GM19240 (cell line): ENCODE measurements around the gene ITPKC.

ENCODE experiments used
- DNase-seq: peaks from one replicate; pipeline ENCODE4 v3.0.0; 2011; ENCODE audit warnings: low spot score; ENCODE audit not compliant: insufficient read length

Gene ITPKC

DNA sequence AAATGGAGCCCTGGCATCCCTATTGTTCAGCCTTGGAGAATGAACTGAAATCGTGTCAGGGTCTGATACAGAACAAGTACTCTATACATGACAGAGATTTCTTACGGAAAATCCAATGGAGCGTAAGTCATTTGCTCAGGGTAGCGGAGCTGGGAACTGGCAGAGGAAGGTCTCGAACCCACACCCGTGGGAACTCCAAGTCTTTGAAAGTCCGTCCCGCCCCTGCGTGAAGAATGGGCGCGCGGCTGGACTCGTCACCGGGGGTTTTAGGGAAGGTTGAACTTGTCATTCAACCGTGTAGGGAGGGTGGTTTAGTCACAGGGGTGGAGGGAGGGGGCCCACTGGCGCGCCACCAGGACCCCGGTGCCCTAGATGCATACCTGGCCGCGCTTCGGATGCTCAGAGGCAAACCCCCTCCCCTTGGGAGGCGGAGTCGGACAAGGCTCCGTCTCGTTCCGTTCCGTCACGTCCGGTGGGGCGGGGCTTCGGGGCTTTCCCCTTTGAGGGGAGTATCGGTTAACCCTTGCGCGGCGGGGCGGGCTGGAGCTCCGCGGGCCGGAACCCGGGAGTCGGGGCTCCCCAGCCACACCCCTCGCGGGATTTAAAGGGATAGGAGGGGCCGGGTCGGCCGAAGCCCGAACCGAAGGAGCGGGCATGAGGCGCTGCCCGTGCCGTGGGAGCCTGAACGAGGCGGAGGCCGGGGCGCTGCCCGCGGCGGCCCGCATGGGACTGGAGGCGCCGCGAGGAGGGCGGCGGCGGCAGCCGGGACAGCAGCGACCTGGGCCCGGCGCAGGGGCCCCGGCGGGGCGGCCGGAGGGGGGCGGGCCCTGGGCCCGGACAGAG lies at the start of gene ITPKC, which contains the start of gene COQ8B:
ITPKC (plus strand) TSS at position 631 of the 843 bp plus-strand sequence; CDS start at position 655, 24 bp downstream.
COQ8B (minus strand) TSS at position 405 of the 843 bp plus-strand sequence. CDS start 2,254 bp downstream, outside the sequence.
- peak; percentile 98 for DNase-seq

GRCh38 chr19:40667602-40668001 lies 49.3 kb upstream of the ITPKC start:
- DNase-seq = no peak

- no peak for DNase-seq
Measured at GRCh38 chr19:40668991-40669614, 47.8 kb upstream of the ITPKC start.

- DNase-seq = no peak
Measured at GRCh38 chr19:40671404-40671803, 45.5 kb upstream of the ITPKC start.

DNA sequence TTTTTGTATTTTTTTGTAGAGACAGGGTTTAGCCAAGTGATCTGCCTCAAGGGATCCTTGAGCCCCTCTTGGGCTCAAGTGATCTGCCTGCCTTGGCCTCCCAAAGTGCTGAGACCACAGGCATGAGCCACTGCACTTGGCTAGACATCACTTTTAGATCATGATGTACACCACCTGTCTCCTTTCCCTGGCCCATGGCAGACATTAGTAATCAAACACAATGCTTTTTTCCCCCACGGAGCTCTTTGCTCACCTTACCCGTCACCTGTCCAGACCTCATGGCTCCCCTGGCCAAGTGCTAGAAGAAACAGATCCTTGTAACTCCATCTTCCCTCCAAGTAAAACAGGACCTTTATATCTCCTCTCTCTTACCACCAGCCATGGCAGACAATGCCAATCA lies 44.9 kb upstream of the ITPKC start:
- DNase-seq = no peak

GRCh38 chr19:40672573-40673299 lies 44.2 kb upstream of the ITPKC start:
- no peak for DNase-seq

DNA sequence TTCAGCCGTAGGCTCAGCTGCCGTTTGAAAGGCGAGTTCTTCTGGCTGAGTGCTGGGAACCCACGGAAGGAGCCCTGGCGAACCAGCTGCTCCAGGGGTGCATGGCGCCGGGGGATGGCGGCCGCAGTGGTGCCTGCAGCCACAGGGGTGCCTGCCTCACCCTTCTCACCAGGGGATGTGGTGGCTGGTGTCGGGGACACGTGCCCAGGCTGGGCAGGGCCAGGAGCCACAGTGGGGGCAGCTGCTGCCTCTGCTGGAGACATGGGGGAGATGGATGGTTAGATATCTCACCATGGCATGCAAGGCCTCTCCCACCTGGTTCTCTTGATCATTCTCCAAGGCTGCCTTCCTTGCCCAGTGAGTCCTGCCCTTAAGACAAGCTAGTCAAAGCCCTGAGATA lies 43.5 kb upstream of the ITPKC start:
- no peak for DNase-seq

DNA sequence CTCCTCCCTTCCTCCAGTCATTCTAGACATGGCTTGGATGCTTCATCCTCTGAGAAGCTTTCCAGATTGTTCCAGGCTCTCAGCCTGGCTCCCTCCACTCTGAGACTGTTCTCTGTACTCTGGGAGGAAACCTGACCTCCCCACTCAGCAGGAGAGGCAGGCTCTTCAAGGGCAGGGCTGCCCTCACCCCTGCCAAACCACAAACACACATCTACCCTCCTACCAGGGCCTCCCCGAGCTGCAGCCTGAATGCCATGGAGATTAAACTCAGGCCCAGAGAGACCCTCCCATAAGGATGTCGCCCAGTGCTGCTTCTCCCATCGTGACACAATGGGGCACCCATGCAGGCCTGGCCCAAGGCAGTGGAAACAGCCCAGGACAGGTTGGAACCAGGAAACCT lies 42.6 kb upstream of the ITPKC start:
- no peak for DNase-seq

DNA sequence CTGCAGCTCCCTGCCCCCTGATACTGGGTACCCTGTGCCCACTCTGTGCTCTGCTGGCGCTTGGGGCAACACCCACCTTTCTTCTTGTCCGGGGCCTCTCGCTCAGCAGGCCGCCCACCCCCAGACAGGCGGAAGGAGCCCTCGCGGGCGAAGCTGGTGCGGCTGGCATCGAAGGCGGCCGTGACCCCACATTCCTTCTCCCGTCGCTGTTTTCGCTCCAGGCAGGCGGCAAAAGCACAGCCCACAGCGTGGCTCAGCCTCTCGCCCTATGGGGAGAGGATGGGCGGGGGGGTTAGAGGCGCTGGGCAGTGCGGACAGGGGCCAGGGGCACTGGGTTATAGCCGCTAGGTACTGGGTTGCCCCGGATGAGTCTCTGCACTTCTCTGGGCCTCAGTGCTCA lies 39.8 kb upstream of the ITPKC start:
- no peak for DNase-seq

DNA sequence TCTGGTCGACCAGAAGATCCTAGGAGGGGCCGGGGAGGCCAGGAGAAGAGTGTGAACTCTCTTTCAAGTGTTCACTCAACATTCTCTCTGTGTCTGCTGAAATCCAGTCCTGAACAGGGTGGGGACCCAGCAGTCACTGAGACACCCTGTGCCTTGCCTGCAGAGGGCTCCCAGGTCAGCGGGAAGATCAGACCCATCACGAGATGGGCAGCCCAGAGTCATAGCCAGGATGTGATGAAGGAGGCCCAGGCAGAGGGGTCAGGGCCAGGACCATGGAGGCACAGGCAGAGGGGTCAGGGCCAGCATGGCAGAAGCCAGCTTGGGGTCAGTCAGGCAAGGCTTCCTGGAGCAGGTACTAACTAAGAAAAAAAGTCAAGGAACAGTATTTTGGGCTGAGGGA lies 35.9 kb upstream of the ITPKC start:
- no peak for DNase-seq

DNA sequence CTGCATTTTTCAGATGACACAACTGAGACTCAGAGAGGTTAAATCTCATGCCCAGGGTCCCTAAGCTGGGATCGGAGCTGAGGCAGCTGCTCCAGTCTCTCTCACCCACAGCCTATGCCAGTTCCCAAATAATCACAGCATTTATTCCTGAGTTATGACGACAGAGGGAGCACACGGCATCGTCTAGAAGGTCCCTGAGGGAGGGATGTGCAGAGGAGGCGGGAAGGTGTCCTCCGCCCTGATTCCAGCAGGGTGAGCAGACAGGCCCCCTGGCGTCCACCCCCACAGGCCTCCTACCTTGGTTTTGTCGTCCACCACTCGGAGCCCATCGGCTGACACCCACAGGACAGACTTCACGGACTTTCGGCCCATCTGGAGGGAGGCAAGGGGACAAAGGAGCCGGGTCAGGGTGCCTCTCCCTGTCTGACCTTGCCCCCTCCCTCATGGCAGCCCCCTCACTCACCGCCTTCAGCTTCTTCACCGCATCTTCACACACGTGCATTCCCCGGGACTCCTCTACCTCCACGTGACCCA lies 34.4 kb upstream of the ITPKC start:
- no peak for DNase-seq

DNA sequence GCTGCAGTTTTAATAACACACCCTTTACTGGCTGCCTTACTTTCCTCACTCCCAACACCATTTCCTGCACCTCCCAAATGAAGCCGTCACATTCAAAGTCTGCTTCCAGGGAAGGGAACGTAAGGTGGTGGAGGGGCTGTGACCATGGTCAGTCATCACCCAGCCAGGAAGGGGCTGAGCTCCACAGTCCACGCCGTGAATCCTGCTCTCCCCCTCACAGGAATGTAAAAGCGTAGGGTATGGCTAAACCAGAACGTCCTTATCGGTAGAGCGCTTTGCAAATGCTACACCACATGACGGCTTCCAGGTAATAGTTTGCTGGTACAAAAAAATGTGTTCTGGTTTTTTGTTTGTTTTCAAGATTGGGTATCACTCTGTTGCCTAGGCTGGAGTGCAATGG lies 33.5 kb upstream of the ITPKC start:
- DNase-seq = no peak

DNA sequence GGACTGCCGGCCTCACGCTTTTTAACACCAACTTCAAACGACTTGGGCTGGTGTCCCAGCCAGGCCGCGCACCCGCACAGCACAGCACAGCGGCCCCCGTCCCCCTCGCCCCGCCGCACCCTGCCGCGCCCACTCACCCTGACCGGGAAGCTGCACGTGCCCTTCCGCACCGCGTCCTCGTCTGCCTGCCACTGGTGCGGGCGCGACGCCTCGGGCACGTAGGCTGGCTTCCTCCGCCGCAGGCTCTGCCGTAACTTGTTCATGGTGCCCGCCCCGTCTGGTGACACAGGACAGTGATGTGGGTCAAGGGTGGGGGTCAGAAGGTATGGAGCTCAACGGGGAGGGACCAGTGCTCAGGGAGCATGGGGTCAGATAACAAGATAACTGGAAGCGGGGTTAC lies 32.6 kb upstream of the ITPKC start:
- DNase-seq = no peak

DNA sequence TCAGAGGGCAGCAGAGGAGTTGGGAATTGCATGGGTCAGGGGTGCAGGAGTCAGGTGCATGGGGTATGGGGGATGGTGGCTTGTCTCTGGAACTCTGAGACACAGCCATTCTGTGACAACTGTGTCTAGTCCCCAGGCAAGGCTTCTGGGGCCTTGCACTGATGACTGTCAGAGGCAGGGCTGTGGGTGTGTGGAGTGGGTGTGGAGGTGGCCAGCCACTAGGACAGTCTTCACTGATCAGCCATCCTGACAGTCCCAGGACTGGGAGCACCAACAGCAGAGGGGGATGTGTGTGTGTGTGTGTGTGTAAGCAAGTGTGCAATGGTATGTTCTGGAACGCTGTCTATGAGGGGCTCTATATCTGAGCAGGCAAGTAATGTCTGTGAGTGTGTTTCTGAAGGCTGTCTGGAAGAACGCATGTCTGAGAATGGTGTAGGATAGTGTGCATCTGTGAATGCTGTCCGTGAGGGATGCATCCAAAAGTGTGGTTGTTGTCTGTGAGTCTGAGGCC lies 31.8 kb upstream of the ITPKC start:
- DNase-seq = no peak

- no peak for DNase-seq
Measured at GRCh38 chr19:40685563-40685962, 31.3 kb upstream of the ITPKC start.

GRCh38 chr19:40686882-40687524 lies 29.9 kb upstream of the ITPKC start:
- DNase-seq = no peak

GRCh38 chr19:40687525-40688016 lies 29.3 kb upstream of the ITPKC start:
- no peak for DNase-seq

DNA sequence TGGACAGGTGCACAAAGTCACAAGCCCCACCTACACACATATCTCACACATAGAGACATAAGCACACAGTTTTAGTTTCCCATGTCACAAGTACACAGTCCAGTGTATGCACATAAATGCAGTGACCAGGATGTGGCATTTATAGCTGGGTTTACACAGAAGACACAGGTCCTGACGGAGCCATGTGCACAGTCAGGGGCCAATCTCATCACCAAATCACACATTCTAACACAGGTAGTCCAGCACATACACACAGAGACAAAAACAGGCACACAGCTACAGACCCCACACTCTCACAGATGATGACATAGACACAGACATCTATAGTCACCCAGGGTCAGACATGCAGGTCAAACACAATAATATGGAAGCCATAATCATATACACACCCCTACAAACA lies 28.6 kb upstream of the ITPKC start:
- DNase-seq = no peak

GRCh38 chr19:40688987-40689338 lies 27.9 kb upstream of the ITPKC start:
- no peak for DNase-seq

GRCh38 chr19:40689339-40690049 lies 27.4 kb upstream of the ITPKC start:
- DNase-seq = no peak
